ENCODE results near the gene ARHGEF10L. TPM values are rescaled to one million over a fixed set of nuclear protein-coding genes. Genes with fewer than 3 reads are reported as not detected.
"Not testable (repeated sequence)": the region's sequence is repeated elsewhere in the genome, so short reads cannot be mapped to it uniquely, and the experiment has no call there.

Gene ARHGEF10L
- under 1 TPM in 2 of 3 donors, not detected in 1; 0.08 to 0.24 TPM for total RNA-seq

GRCh38 chr1:17539477-17540254 lies at the start of gene ARHGEF10L:
Gene ARHGEF10L (plus strand): TSS chr1:17539698. CDS start chr1:17580596, 40,898 bp downstream.
- ATAC-seq (peak in 1 of 2 donors; percentile 46), DNase-seq (no peak)
- Mint-ChIP-seq H3K4me1 (ENCODE audit: low read depth) (peaks cover 6% of the 10 kb centered on the region), H3K9me3 (no peaks in the 10 kb centered on the region), H3K4me3 (peak within 1 kb of the TSS; percentile 36), H3K36me3 (ENCODE audit: insufficient read depth) (no peaks in the 10 kb centered on the region), H3K27me3 (ENCODE audit: low read depth) (peaks cover 53% of the 10 kb centered on the region)

- not testable (repeated sequence) for DNase-seq; H3K4me1 Mint-ChIP-seq (ENCODE audit: low read depth); H3K9me3 Mint-ChIP-seq; ATAC-seq; H3K4me3 Mint-ChIP-seq; H3K36me3 Mint-ChIP-seq (ENCODE audit: insufficient read depth)
- peaks cover 13% of the 10 kb centered on the region for H3K27me3 Mint-ChIP-seq (ENCODE audit: low read depth)
These were observed 49.6 kb upstream of the ARHGEF10L start for GRCh38 chr1:17489768-17490417.

- H3K9me3 Mint-ChIP-seq; H3K4me1 Mint-ChIP-seq (ENCODE audit: low read depth); H3K36me3 Mint-ChIP-seq (ENCODE audit: insufficient read depth); DNase-seq; H3K4me3 Mint-ChIP-seq; H3K27me3 Mint-ChIP-seq (ENCODE audit: low read depth); ATAC-seq: not testable (repeated sequence)
These were observed 48.8 kb upstream of the ARHGEF10L start for GRCh38 chr1:17490667-17491066.

GRCh38 chr1:17494114-17494729 lies 45.3 kb upstream of the ARHGEF10L start:
- peaks cover 4% of the 10 kb centered on the region for H3K9me3 Mint-ChIP-seq
- H3K4me1 Mint-ChIP-seq (ENCODE audit: low read depth) = no peaks in the 10 kb centered on the region
- ATAC-seq = peak; percentile 85 to 92
- peak; percentile 47 for DNase-seq
- no peak overlapping the region for H3K4me3 Mint-ChIP-seq
- H3K27me3 Mint-ChIP-seq (ENCODE audit: low read depth) = peaks cover 5% of the 10 kb centered on the region
- H3K36me3 Mint-ChIP-seq (ENCODE audit: insufficient read depth) = no peaks in the 10 kb centered on the region

GRCh38 chr1:17496419-17496818 lies 43.1 kb upstream of the ARHGEF10L start:
- Mint-ChIP-seq H3K9me3 (peaks cover 4% of the 10 kb centered on the region), H3K36me3 (ENCODE audit: insufficient read depth) (no peaks in the 10 kb centered on the region), H3K27me3 (ENCODE audit: low read depth) (peaks cover 5% of the 10 kb centered on the region), H3K4me3 (no peak overlapping the region), H3K4me1 (ENCODE audit: low read depth) (no peaks in the 10 kb centered on the region)
- no peak for DNase-seq
- no peak for ATAC-seq

GRCh38 chr1:17498214-17498613 lies 41.3 kb upstream of the ARHGEF10L start:
- ATAC-seq (no peak), DNase-seq (no peak)
- Mint-ChIP-seq H3K4me3 (no peak overlapping the region), H3K36me3 (ENCODE audit: insufficient read depth) (no peaks in the 10 kb centered on the region), H3K27me3 (ENCODE audit: low read depth) (peaks cover 8% of the 10 kb centered on the region), H3K9me3 (peaks cover 4% of the 10 kb centered on the region), H3K4me1 (ENCODE audit: low read depth) (no peaks in the 10 kb centered on the region)

- ATAC-seq (peak; percentile 48 to 58), DNase-seq (peak; percentile 22)
- Mint-ChIP-seq H3K4me1 (ENCODE audit: low read depth) (no peaks in the 10 kb centered on the region), H3K27me3 (ENCODE audit: low read depth) (peaks cover 6% of the 10 kb centered on the region), H3K9me3 (peaks cover 4% of the 10 kb centered on the region), H3K36me3 (ENCODE audit: insufficient read depth) (no peaks in the 10 kb centered on the region), H3K4me3 (no peak overlapping the region)
These were observed 37.1 kb upstream of the ARHGEF10L start for GRCh38 chr1:17502326-17502778.

GRCh38 chr1:17503146-17503545 lies 36.4 kb upstream of the ARHGEF10L start:
- H3K4me3 Mint-ChIP-seq = no peak overlapping the region
- H3K9me3 Mint-ChIP-seq = peaks cover under 1% of the 10 kb centered on the region
- no peaks in the 10 kb centered on the region for H3K36me3 Mint-ChIP-seq (ENCODE audit: insufficient read depth)
- no peak for DNase-seq
- ATAC-seq = no peak
- peaks cover 3% of the 10 kb centered on the region for H3K27me3 Mint-ChIP-seq (ENCODE audit: low read depth)
- no peaks in the 10 kb centered on the region for H3K4me1 Mint-ChIP-seq (ENCODE audit: low read depth)

- H3K4me1 Mint-ChIP-seq (ENCODE audit: low read depth); ATAC-seq; H3K4me3 Mint-ChIP-seq; H3K9me3 Mint-ChIP-seq; H3K36me3 Mint-ChIP-seq (ENCODE audit: insufficient read depth); DNase-seq; H3K27me3 Mint-ChIP-seq (ENCODE audit: low read depth): not testable (repeated sequence)
These were observed 32.3 kb upstream of the ARHGEF10L start for GRCh38 chr1:17507200-17507599.

- Mint-ChIP-seq H3K4me3 (no peak overlapping the region), H3K27me3 (ENCODE audit: low read depth) (peaks cover 2% of the 10 kb centered on the region), H3K36me3 (ENCODE audit: insufficient read depth) (no peaks in the 10 kb centered on the region), H3K4me1 (ENCODE audit: low read depth) (no peaks in the 10 kb centered on the region), H3K9me3 (no peaks in the 10 kb centered on the region)
- ATAC-seq = no peak
- DNase-seq = no peak
These were observed 31.6 kb upstream of the ARHGEF10L start for GRCh38 chr1:17507915-17508314.

- no peaks in the 10 kb centered on the region for H3K27me3 Mint-ChIP-seq (ENCODE audit: low read depth)
- H3K4me1 Mint-ChIP-seq (ENCODE audit: low read depth) = no peaks in the 10 kb centered on the region
- no peak overlapping the region for H3K4me3 Mint-ChIP-seq
- DNase-seq (no peak), ATAC-seq (no peak)
- H3K36me3 Mint-ChIP-seq (ENCODE audit: insufficient read depth) = no peaks in the 10 kb centered on the region
- no peaks in the 10 kb centered on the region for H3K9me3 Mint-ChIP-seq
These were observed 30.1 kb upstream of the ARHGEF10L start for GRCh38 chr1:17509363-17509762.

- Mint-ChIP-seq H3K4me3 (no peak overlapping the region), H3K27me3 (ENCODE audit: low read depth) (no peaks in the 10 kb centered on the region), H3K9me3 (no peaks in the 10 kb centered on the region), H3K4me1 (ENCODE audit: low read depth) (no peaks in the 10 kb centered on the region), H3K36me3 (ENCODE audit: insufficient read depth) (no peaks in the 10 kb centered on the region)
- ATAC-seq (no peak), DNase-seq (no peak)
These were observed 29.4 kb upstream of the ARHGEF10L start for GRCh38 chr1:17510138-17510537.

GRCh38 chr1:17511188-17511587 lies 28.3 kb upstream of the ARHGEF10L start:
- Mint-ChIP-seq H3K36me3 (ENCODE audit: insufficient read depth) (no peaks in the 10 kb centered on the region), H3K4me1 (ENCODE audit: low read depth) (no peaks in the 10 kb centered on the region), H3K27me3 (ENCODE audit: low read depth) (peaks cover 8% of the 10 kb centered on the region), H3K9me3 (no peaks in the 10 kb centered on the region), H3K4me3 (no peak overlapping the region)
- DNase-seq = no peak
- no peak for ATAC-seq

- H3K9me3 Mint-ChIP-seq = no peaks in the 10 kb centered on the region
- H3K36me3 Mint-ChIP-seq (ENCODE audit: insufficient read depth) = no peaks in the 10 kb centered on the region
- DNase-seq (no peak), ATAC-seq (no peak)
- H3K27me3 Mint-ChIP-seq (ENCODE audit: low read depth) = peaks cover 18% of the 10 kb centered on the region
- H3K4me3 Mint-ChIP-seq = no peak overlapping the region
- no peaks in the 10 kb centered on the region for H3K4me1 Mint-ChIP-seq (ENCODE audit: low read depth)
These were observed 26.4 kb upstream of the ARHGEF10L start for GRCh38 chr1:17513131-17513530.

Measured in activated T-cell treated with anti-CD3 and anti-CD28 coated beads, Interleukin-2, amount 50 U/mL, for 4 hours (primary cell).